Astrocyte (in vitro differentiated cells and primary cell): Measurements from ENCODE around the gene KRT4.

Experiments
- EZH2 ChIP-seq: IDR thresholded peaks from 2 replicates; pipeline ENCODE4 v1.6.1; 2012; ENCODE audit warnings: mild to moderate bottlenecking, low read length, inconsistent platforms; ENCODE audit not compliant: insufficient read depth
- TF ChIP-seq, protein P1 (sequence below): IDR thresholded peaks from 2 replicates; pipeline ENCODE4 v1.5.1; 2011; ENCODE audit warnings: low read depth, mild to moderate bottlenecking, inconsistent platforms, low read length, moderate library complexity; ENCODE audit not compliant: insufficient read depth

DNA sequence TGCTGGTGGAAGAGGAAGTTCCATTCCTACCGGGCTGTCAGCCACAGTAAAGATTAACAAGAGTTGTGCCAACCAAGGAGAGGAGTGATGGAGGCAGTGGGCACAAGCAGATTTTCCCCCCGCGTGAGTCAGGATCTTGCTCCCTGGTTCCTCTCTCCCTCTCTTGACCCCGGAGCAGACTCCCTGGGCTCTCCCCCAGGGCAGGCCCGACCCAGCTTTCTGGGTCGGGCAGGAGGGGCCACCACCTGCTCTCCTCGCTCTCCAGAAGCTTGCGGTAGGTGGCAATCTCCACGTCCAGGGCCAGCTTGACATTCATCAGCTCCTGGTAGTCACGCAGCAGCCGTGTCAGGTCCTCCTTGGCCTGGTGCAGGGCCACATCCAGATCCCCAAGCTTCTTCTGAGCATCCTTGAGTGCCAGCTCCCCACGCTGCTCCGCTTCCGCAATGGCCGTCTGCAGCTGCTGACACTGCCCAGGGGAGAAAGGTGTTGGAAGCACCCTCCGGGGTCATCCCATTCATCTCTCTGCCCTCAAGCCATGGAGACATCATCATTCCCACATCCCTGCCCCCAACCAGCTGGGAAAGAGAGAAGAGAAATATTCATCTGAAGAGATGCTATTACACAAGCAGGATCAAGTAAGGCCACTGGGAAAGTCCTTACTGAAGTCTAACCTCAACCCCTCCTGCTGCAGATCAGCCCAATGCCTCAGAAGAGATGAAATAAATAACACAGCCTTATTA lies 9.0 kb upstream of the KRT4 start:
- TF ChIP-seq, protein P1, sequence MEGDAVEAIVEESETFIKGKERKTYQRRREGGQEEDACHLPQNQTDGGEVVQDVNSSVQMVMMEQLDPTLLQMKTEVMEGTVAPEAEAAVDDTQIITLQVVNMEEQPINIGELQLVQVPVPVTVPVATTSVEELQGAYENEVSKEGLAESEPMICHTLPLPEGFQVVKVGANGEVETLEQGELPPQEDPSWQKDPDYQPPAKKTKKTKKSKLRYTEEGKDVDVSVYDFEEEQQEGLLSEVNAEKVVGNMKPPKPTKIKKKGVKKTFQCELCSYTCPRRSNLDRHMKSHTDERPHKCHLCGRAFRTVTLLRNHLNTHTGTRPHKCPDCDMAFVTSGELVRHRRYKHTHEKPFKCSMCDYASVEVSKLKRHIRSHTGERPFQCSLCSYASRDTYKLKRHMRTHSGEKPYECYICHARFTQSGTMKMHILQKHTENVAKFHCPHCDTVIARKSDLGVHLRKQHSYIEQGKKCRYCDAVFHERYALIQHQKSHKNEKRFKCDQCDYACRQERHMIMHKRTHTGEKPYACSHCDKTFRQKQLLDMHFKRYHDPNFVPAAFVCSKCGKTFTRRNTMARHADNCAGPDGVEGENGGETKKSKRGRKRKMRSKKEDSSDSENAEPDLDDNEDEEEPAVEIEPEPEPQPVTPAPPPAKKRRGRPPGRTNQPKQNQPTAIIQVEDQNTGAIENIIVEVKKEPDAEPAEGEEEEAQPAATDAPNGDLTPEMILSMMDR = no peak
- no peak for TF ChIP-seq EZH2
